Measurements from ENCODE around the gene AP2M1.
"Not testable (repeated sequence)": the region's sequence is repeated elsewhere in the genome, so short reads cannot be mapped to it uniquely, and the experiment has no call there.

AP2M1 gene

GRCh38 chr3:184145751-184146270 lies 28.8 kb upstream of the AP2M1 start:
- no peak overlapping the region for H3K4me3 ChIP-seq (replicated peaks; ENCODE audit: low read depth, low read length)
- TF ChIP-seq, protein P1, sequence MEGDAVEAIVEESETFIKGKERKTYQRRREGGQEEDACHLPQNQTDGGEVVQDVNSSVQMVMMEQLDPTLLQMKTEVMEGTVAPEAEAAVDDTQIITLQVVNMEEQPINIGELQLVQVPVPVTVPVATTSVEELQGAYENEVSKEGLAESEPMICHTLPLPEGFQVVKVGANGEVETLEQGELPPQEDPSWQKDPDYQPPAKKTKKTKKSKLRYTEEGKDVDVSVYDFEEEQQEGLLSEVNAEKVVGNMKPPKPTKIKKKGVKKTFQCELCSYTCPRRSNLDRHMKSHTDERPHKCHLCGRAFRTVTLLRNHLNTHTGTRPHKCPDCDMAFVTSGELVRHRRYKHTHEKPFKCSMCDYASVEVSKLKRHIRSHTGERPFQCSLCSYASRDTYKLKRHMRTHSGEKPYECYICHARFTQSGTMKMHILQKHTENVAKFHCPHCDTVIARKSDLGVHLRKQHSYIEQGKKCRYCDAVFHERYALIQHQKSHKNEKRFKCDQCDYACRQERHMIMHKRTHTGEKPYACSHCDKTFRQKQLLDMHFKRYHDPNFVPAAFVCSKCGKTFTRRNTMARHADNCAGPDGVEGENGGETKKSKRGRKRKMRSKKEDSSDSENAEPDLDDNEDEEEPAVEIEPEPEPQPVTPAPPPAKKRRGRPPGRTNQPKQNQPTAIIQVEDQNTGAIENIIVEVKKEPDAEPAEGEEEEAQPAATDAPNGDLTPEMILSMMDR (IDR thresholded peaks at IDR 0.05; ENCODE audit: low read length, missing control alignments) = no peak
- no peak for DNase-seq (ENCODE audit: low read depth)

- no peak overlapping the region for H3K4me3 ChIP-seq (replicated peaks; ENCODE audit: low read depth, low read length)
- TF ChIP-seq, protein P1 (IDR thresholded peaks at IDR 0.05; ENCODE audit: low read length, missing control alignments) = no peak
- DNase-seq (ENCODE audit: low read depth) = no peak
Observed at GRCh38 chr3:184148076-184148475, 26.6 kb upstream of the AP2M1 start.

- H3K4me3 ChIP-seq (replicated peaks; ENCODE audit: low read depth, low read length) = no peak overlapping the region
- TF ChIP-seq, protein P1 (IDR thresholded peaks at IDR 0.05; ENCODE audit: low read length, missing control alignments) = no peak
- DNase-seq (ENCODE audit: low read depth) = no peak
Observed at GRCh38 chr3:184149123-184149522, 25.5 kb upstream of the AP2M1 start.

- TF ChIP-seq, protein P1 (IDR thresholded peaks at IDR 0.05; ENCODE audit: low read length, missing control alignments) = peak; percentile 33
- DNase-seq (ENCODE audit: low read depth) = peak; percentile 52
- H3K4me3 ChIP-seq (replicated peaks; ENCODE audit: low read depth, low read length) = not testable (repeated sequence)
Observed at GRCh38 chr3:184149770-184150169, 24.9 kb upstream of the AP2M1 start.

DNA sequence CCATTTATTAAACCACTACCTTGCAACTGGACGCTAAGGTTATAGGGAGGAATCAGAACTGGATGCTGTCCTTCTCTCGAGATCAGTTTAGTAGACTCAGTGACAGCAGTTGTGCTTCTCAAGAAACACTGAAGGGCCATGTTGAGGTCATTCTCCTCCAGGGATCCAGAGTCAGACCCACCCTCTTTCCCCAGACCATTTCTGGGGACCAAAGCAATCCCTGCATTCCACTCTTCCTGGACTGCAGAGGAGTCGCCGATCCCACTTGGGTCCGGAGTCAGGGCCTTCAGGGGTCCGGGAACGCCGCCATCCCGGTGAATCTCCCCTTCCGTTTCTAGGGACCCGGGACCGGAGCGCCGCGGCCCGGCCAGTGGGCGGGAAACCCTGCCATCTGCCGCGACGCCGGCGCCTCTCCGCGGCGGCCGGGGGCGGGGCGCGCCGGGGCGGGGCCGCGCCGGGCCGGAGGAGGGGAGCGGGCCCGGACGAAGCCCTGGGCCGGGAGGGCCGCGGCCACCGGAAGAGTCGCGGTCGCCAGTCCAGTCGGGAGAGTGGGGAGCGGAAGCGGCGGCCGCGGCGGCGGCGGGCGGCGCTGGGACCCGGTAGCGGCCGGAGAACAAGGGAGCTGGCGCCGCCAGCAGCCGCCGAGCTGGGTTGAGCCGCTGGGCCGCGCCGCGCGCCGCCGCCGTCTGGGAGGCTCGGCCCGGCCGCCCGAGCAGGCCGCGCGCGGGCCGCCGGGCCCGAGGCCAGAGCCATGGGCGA lies 19.6 kb upstream of the AP2M1 start, which contains the start of gene DVL3:
TSS of gene DVL3 (plus strand) at position 493 of the 759 bp plus-strand sequence. CDS start at position 752, 259 bp downstream.
- TF ChIP-seq, protein P1 (IDR thresholded peaks at IDR 0.05; ENCODE audit: low read length, missing control alignments) = no peak
- DNase-seq (ENCODE audit: low read depth) = peak; percentile 60
- peak within 1 kb of the TSS; percentile 97 for H3K4me3 ChIP-seq (replicated peaks; ENCODE audit: low read depth, low read length)

DNA sequence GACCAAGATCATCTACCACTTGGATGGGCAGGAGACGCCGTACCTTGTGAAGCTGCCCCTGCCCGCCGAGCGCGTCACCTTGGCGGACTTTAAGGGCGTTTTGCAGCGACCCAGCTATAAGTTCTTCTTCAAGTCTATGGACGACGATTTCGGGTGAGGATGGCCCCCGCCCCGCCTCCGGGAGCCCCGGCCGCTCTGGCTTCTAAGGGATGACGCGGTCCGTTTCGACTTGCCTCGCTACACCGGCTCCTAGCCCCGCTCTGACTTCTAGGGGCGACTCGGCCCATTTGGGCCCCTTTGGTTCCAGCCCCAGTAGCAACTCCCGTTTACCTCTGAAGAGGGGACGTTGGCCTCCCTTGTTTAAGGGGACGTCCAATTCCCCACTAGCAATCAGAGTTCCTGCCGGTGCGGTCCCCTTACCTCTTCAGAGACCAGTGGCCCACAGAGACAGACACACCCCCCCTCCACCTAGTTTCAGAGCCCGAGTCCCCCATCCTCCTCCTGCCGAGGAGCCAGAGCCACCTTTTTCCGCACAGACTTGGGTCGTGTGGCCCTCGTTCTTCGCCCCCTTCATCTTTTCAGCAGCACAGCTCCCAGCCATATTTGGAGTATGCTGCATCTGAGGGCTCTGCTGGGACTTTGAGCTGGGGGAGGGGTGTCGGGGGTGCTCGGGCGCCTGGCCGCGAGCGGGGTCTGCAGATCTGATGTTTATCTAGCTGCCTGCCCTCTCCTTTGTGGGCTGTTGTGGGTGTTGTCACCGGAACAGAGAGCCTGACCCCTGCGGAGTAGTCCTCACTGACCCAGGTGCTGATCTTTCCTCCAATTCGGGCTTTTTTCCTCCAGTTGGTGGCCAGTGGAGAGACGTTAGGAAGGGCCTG lies 18.8 kb upstream of the AP2M1 start:
- TF ChIP-seq, protein P1 (IDR thresholded peaks at IDR 0.05; ENCODE audit: low read length, missing control alignments) = no peak
- H3K4me3 ChIP-seq (replicated peaks; ENCODE audit: low read depth, low read length) = peak overlapping the region; percentile 97
- no peak for DNase-seq (ENCODE audit: low read depth)

Measured in fibroblast of pulmonary artery (primary cell).